NCI-H82 treated with DMSO at 0.1 percent for 48 hours (cell line): ENCODE results near the gene CD68.

Experiments used
- DNase-seq: peaks from one replicate; lab custom pipeline; 2025; ENCODE audit not compliant: unreplicated experiment; lab: John Stamatoyannopoulos, UW

Gene CD68

GRCh38 chr17:7559320-7560171, 19.9 kb upstream of the CD68 start:
- no peak for DNase-seq

- peak; percentile 34 for DNase-seq
Observed at GRCh38 chr17:7560172-7561027, 19.0 kb upstream of the CD68 start.

DNA sequence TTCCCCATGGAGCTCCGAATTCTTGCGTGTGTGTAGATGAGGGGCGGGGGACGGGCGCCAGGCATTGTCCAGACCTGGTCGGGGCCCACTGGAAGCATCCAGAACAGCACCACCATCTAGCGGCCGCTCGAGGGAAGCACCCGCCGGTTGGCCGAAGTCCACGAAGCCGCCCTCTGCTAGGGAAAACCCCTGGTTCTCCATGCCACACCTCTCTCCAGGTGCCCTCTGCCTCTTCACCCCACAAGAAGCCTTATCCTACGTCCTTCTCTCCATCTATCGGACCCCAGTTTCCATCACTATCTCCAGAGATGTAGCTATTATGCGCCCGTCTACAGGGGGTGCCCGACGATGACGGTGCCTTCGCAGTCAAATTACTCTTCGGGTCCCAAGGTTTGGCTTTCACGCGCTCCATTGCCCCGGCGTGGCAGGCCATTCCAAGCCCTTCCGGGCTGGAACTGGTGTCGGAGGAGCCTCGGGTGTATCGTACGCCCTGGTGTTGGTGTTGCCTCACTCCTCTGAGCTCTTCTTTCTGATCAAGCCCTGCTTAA, 18.3 kb upstream of the CD68 start:
- peak; percentile 86 for DNase-seq

DNA sequence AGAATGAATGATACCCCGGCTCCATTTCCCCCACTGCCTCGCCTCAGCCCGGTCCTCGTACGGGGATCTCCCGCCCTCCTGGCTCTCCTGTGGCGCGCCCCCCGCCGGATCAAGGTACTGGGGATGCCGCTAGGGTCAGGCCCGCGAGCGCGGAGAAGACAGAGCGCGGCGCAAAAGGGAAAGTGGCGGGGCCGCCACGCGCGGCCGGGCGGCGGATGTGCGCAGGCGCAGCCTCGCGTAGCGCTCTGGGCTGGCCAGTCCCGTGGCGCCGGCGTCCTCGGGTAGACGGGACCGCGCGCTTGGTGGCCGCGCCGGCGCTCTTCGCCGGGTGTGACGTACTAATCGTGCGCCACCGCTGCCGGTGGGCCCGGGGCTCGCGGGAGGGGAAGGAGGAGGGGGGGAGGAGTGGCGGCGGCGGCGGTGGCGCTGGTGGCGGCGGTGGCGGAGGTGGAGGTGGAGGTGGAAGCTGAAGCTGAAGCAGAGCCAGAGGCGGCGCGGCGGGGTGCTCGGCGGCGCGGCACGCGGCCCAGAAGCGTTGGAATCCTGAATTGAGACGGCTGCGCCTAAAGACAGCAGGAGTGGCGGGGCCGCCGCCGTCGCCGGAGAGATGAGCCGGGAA, 17.7 kb upstream of the CD68 start, which contains the start of gene SENP3:
Gene SENP3, plus strand, starts transcription at position 331 of the 619 bp plus-strand sequence. CDS start 1,158 bp downstream, outside the sequence.
- DNase-seq: peak; percentile 66

GRCh38 chr17:7562208-7562605, 17.2 kb upstream of the CD68 start:
- no peak for DNase-seq

DNA sequence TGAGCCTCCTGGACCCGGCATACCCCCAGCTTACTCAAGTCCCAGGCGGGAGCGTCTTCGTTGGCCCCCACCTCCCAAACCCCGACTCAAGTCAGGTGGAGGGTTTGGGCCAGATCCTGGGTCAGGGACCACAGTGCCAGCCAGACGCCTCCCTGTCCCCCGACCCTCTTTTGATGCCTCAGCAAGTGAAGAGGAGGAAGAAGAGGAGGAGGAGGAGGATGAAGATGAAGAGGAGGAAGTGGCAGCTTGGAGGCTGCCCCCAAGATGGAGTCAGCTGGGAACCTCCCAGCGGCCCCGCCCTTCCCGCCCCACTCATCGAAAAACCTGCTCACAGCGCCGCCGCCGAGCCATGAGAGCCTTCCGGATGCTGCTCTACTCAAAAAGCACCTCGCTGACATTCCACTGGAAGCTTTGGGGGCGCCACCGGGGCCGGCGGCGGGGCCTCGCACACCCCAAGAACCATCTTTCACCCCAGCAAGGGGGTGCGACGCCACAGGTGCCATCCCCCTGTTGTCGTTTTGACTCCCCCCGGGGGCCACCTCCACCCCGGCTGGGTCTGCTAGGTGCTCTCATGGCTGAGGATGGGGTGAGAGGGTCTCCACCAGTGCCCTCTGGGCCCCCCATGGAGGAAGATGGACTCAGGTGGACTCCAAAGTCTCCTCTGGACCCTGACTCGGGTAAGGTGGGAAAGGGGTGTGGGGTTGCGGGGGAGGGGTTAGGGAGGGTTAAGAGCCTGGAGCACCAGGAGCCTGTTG, 16.1 kb upstream of the CD68 start:
- no peak for DNase-seq

GRCh38 chr17:7569571-7569970, 9.9 kb upstream of the CD68 start:
- no peak for DNase-seq

GRCh38 chr17:7570351-7570750, 9.1 kb upstream of the CD68 start:
- no peak for DNase-seq

GRCh38 chr17:7572338-7572587, 7.2 kb upstream of the CD68 start:
- DNase-seq: no peak

GRCh38 chr17:7572588-7573323, 6.7 kb upstream of the CD68 start:
- peak; percentile 98 for DNase-seq

DNA sequence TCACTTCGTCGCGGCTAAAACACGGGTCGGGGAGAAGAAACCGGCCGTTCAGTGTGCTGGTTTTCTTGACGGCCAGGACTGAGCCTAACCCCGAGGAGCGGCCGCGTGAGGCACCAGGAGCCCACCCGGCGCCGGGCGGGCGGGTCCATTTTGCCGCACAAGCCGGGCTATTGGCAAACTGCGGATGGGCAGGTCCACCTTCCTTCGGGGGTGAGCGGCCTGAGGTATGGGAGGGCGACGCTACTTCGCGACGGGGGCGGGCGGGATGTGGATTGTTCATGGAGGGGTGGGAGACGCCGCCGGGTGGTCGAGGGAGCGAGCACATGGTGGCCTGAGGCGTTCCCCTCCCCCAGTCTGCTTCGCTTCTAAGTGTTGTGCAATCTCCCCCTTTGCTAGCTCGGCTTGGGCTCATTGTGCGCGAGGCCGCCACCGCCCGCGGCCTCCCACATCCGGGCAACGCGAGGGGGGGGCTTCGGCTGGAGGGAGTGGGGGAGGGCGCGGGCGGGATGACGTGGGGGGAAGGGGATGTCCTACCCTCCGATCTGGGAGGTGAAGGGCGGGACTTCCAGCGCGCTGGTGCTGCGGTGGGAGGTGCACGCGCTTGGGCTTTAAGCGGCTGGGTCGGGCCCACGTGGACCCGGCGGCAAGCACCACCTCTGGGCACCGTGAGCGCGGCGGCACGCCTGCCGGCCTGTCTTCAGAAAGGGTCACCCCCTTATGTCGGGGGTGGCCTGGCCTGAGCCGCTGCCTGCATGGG, 5.9 kb upstream of the CD68 start:
- DNase-seq: peak; percentile 64

- DNase-seq: no peak
Observed at GRCh38 chr17:7574176-7574953, 5.1 kb upstream of the CD68 start.

- DNase-seq: no peak
Observed at GRCh38 chr17:7575481-7575883, 4.0 kb upstream of the CD68 start.

GRCh38 chr17:7575959-7576358, 3.5 kb upstream of the CD68 start:
- no peak for DNase-seq

DNA sequence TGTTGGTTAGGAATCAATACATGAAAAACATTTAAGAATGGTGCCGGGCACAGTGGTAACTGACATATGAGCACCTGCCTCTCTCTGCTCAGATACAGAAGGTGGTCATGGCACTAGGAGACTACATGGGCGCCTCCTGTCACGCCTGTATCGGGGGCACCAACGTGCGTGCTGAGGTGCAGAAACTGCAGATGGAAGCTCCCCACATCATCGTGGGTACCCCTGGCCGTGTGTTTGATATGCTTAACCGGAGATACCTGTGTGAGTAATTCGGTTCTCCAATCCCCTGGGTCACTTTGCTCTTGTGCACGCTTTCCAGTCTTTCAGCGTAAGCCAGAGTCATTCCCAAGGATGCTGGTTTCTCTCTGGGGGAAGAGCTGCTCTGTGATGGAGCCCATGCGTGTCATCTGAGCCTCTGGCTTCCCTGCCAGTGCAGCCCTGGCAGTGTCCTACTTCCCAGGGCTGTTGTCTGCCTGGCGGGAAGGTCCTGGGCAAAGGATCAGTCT, 3.0 kb upstream of the CD68 start:
- DNase-seq: no peak

- DNase-seq: no peak
Observed at GRCh38 chr17:7577327-7578199, 1.9 kb upstream of the CD68 start.

GRCh38 chr17:7579834-7580603, 581 bp downstream of the CD68 start:
- no peak for DNase-seq
